ENCODE data around the gene SMAD4. TPM values are rescaled to one million over a fixed set of nuclear protein-coding genes. Genes with fewer than 3 reads are reported as not detected.

Gene SMAD4
- total and polyA plus RNA-seq, 4 donors, result 12.5 to 143 (median 60.6) TPM

DNA sequence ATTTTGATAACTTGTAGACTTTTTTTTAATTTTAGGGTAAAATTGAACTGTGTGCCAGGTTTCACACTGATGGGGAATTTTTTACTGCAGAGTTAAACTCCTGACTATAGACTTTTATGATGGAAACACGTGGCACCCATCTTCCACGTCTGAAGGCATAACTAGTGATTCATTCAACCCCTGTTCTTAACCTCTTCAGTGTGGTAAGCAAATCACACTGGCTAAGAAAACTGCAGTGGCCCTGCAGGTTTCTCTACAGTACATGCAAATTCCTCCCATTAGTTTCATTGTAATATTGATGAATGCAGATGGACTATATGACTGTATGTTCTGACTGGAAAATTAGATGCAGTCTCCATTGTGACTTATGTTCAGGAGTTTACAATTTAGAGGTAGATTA, 47.2 kb downstream of the SMAD4 start:
- DNase-seq (no peak), ATAC-seq (ENCODE audit: insufficient read depth, low FRiP score) (no peak)
- H3K4me1 ChIP-seq (ENCODE audit: control insufficient read depth in 5 of 5, insufficient read depth in 5 of 5, low read length in 5 of 5), result peaks cover 0 to 3% (median 0%) of the 10 kb centered on the region in 5 donors
- 72 to 84% methylated on average over 2 of the region's 2 CpGs for WGBS, 2 donors
- H3K4me3 ChIP-seq, result no peak overlapping the region
- peaks cover 9 to 32% (median 17%) of the 10 kb centered on the region in 4 donors for H3K36me3 ChIP-seq (ENCODE audit: control insufficient read depth in 4 of 4, insufficient read depth in 4 of 4, low read length in 4 of 4)
- H3K27ac ChIP-seq (ENCODE audit: low read depth in 1 of 2, low read length in 1 of 2), result no peak overlapping the region
- H3K27me3 ChIP-seq (ENCODE audit: control insufficient read depth in 3 of 3, insufficient read depth in 3 of 3, low read length in 2 of 3), result no peaks in the 10 kb centered on the region
- no peak overlapping the region for H3K9ac ChIP-seq (ENCODE audit: insufficient read depth in 1 of 2, low read length in 2 of 2)
- TF ChIP-seq, protein P1, sequence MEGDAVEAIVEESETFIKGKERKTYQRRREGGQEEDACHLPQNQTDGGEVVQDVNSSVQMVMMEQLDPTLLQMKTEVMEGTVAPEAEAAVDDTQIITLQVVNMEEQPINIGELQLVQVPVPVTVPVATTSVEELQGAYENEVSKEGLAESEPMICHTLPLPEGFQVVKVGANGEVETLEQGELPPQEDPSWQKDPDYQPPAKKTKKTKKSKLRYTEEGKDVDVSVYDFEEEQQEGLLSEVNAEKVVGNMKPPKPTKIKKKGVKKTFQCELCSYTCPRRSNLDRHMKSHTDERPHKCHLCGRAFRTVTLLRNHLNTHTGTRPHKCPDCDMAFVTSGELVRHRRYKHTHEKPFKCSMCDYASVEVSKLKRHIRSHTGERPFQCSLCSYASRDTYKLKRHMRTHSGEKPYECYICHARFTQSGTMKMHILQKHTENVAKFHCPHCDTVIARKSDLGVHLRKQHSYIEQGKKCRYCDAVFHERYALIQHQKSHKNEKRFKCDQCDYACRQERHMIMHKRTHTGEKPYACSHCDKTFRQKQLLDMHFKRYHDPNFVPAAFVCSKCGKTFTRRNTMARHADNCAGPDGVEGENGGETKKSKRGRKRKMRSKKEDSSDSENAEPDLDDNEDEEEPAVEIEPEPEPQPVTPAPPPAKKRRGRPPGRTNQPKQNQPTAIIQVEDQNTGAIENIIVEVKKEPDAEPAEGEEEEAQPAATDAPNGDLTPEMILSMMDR (IDR thresholded peaks at IDR 0.05; ENCODE audit: control extremely low read depth, extremely low read depth), result no peak
- peaks cover 0 to 2% (median 0%) of the 10 kb centered on the region in 4 donors for H3K9me3 ChIP-seq (ENCODE audit: control insufficient read depth in 4 of 4, insufficient read depth in 3 of 4, low read length in 3 of 4)

DNA sequence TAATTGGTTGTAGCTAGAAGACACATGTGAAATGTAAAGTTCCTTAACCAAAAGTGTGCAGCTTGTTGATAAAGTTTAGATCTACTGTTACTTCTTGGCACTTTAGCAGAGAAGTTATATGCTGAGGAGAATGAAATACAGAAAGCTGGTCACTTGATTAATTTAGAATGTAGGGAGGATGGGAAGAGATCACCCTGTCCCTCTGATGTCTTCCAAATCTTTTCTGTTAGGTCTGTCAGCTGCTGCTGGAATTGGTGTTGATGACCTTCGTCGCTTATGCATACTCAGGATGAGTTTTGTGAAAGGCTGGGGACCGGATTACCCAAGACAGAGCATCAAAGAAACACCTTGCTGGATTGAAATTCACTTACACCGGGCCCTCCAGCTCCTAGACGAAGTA, 48.0 kb downstream of the SMAD4 start:
- Histone ChIP-seq H3K27me3 (ENCODE audit: control insufficient read depth in 3 of 3, insufficient read depth in 3 of 3, low read length in 2 of 3) (no peaks in the 10 kb centered on the region), H3K4me3 (no peak overlapping the region), H3K4me1 (ENCODE audit: control insufficient read depth in 5 of 5, insufficient read depth in 5 of 5, low read length in 5 of 5) (peaks cover 0 to 10% (median 0%) of the 10 kb centered on the region in 5 donors), H3K36me3 (ENCODE audit: control insufficient read depth in 4 of 4, insufficient read depth in 4 of 4, low read length in 4 of 4) (peaks cover 9 to 35% (median 14%) of the 10 kb centered on the region in 4 donors), H3K9ac (ENCODE audit: insufficient read depth in 1 of 2, low read length in 2 of 2) (no peak overlapping the region), H3K27ac (ENCODE audit: low read depth in 1 of 2, low read length in 1 of 2) (no peak overlapping the region), H3K9me3 (ENCODE audit: control insufficient read depth in 4 of 4, insufficient read depth in 3 of 4, low read length in 3 of 4) (peaks cover 0 to 2% (median 0%) of the 10 kb centered on the region in 4 donors)
- DNase-seq (no peak), ATAC-seq (ENCODE audit: insufficient read depth, low FRiP score) (no peak)
- TF ChIP-seq, protein P1 (IDR thresholded peaks at IDR 0.05; ENCODE audit: control extremely low read depth, extremely low read depth), result no peak
- 93 to 100% methylated on average over 5 of the region's 5 CpGs for WGBS, 2 donors

DNA sequence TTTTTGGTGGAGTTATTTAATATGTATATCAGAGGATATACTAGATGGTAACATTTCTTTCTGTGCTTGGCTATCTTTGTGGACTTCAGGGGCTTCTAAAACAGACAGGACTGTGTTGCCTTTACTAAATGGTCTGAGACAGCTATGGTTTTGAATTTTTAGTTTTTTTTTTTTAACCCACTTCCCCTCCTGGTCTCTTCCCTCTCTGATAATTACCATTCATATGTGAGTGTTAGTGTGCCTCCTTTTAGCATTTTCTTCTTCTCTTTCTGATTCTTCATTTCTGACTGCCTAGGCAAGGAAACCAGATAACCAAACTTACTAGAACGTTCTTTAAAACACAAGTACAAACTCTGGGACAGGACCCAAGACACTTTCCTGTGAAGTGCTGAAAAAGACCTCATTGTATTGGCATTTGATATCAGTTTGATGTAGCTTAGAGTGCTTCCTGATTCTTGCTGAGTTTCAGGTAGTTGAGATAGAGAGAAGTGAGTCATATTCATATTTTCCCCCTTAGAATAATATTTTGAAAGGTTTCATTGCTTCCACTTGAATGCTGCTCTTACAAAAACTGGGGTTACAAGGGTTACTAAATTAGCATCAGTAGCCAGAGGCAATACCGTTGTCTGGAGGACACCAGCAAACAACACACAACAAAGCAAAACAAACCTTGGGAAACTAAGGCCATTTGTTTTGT, 52.7 kb downstream of the SMAD4 start:
- TF ChIP-seq, protein P1 (IDR thresholded peaks at IDR 0.05; ENCODE audit: control extremely low read depth, extremely low read depth), result no peak
- Histone ChIP-seq H3K4me3 (no peak overlapping the region), H3K27me3 (ENCODE audit: control insufficient read depth in 3 of 3, insufficient read depth in 3 of 3, low read length in 2 of 3) (no peaks in the 10 kb centered on the region), H3K9ac (ENCODE audit: insufficient read depth in 1 of 2, low read length in 2 of 2) (no peak overlapping the region), H3K9me3 (ENCODE audit: control insufficient read depth in 4 of 4, insufficient read depth in 3 of 4, low read length in 3 of 4) (peaks cover 0 to 2% (median 0%) of the 10 kb centered on the region in 4 donors), H3K36me3 (ENCODE audit: control insufficient read depth in 4 of 4, insufficient read depth in 4 of 4, low read length in 4 of 4) (peaks cover 14 to 23% (median 17%) of the 10 kb centered on the region in 4 donors), H3K27ac (ENCODE audit: low read depth in 1 of 2, low read length in 1 of 2) (no peak overlapping the region), H3K4me1 (ENCODE audit: control insufficient read depth in 5 of 5, insufficient read depth in 5 of 5, low read length in 5 of 5) (peaks cover 0 to 9% (median 0%) of the 10 kb centered on the region in 5 donors)
- DNase-seq (no peak), ATAC-seq (ENCODE audit: insufficient read depth, low FRiP score) (no peak)
- 25 to 67% methylated on average over 2 of the region's 2 CpGs for WGBS, 2 donors

Measured in lung (tissue), 12 donors.